Adrenal gland (tissue), 12 donors: ENCODE measurements around the gene KPNA1. TPM values are rescaled to one million over a fixed set of nuclear protein-coding genes. Genes with fewer than 3 reads are reported as not detected.

Experiments used
- DNase-seq, 7 donors: peaks; one replicate each; pipeline ENCODE4 v3.0.0-alpha.2; 2019 to 2020
- H3K27ac ChIP-seq, 5 donors: fragments of 200-600 bp; sonication (generic) in 4 of 5; 1 replicate in 3 of 5; 2 replicates in 2 of 5; pipeline versions ENCODE4 v1.5.1 to v1.8.0; 2016 to 2020; ENCODE audit warnings: mild to moderate bottlenecking in 1 of 5
- H3K27me3 ChIP-seq: fragments of 200-600 bp; 2 replicates; pipeline ENCODE4 v1.8.0; 2021
- H3K36me3 ChIP-seq, 2 donors: fragments of 200-600 bp; replicated peaks in 1 of 2; 1 replicate in 1 of 2; 2 replicates in 1 of 2; pipeline versions ENCODE4 v1.5.1 to v1.8.0; 2018 to 2022
- H3K4me1 ChIP-seq, 2 donors: fragments of 200-600 bp; replicated peaks in 1 of 2; 1 replicate in 1 of 2; 2 replicates in 1 of 2; pipeline versions ENCODE4 v1.5.1 to v1.8.0; 2018 to 2021
- H3K4me3 ChIP-seq, 4 donors: fragments of 200-600 bp; sonication (generic) in 3 of 4; one replicate each; pipeline ENCODE4 v1.5.1; 2016 to 2018
- H3K9me3 ChIP-seq, 3 donors: fragments of 200-600 bp; sonication (generic) in 1 of 3; replicated peaks in 1 of 3; 1 replicate in 2 of 3; 2 replicates in 1 of 3; pipeline versions ENCODE4 v1.5.1 to v1.8.0; 2016 to 2021
- POLR2A ChIP-seq, 2 donors: fragments of 450-650 bp; IDR thresholded peaks; one replicate each; pipeline ENCODE4 v1.6.1; 2017; ENCODE audit warnings: antibody characterized with exemption in 2 of 2, mild to moderate bottlenecking in 2 of 2, moderate library complexity in 1 of 2
- WGBS, 4 donors: extraction: QIAGEN DNeasy Blood & Tissue Kit in 2 of 4; methylation state at CpG; one replicate each; pipeline versions ENCODE4 v1.1.5 to v1.1.7; 2013 to 2017; 5-methylcytosine and 5-hydroxymethylcytosine counted together
- intact Hi-C, 2 donors: fragments of 100-400 bp; cut with DNase I; formaldehyde crosslinking; loops; one replicate each; pipeline versions ENCODE4 v1.14.1 to v1.15.0; 2022 to 2023
- polyA plus RNA-seq, 3 donors: library from polyadenylated mRNA; stranded (reverse); fragments of 200-250 nt in 2 of 3; fragments of 350-450 nt in 1 of 3; fragmentation: Illumina TruSeq in 1 of 3; extraction: RNeasy Lipid Tissue Mini Kit (QIAGEN cat#74804) in 1 of 3; gene quantifications; one replicate each; pipeline ENCODE4 v1.2.3, GENCODE V29; 2013 to 2014
- total RNA-seq, 9 donors: library from RNA; depleted of rRNA in 4 of 9; stranded (reverse); fragments of >200 nt in 4 of 9; fragments of 120-200 nt in 1 of 9; fragmentation: NEBNext Ultra II Directional in 1 of 9; extraction: Animal tissue kit (Norgen Biotek cat#: 25700) in 1 of 9; gene quantifications; one replicate each; pipeline versions ENCODE4 v1.1.0 to v1.2.4, GENCODE V29; 2013 to 2023
- TF ChIP-seq, protein P1 (sequence below), 6 experiments: fragments of 450-650 bp in 4 of 6; fragments of 200-600 bp in 2 of 6; sonication (generic) in 1 of 6; IDR thresholded peaks; 1 replicate in 5 of 6; 2 replicates in 1 of 6; pipeline versions ENCODE4 v1.5.1 to v1.8.0; 2016 to 2021; ENCODE audit warnings: antibody characterized with exemption in 6 of 6, mild to moderate bottlenecking in 2 of 6, moderate library complexity in 1 of 6
- donor health status: healthy with polysubstance abuse.
- donor health status: Bipolar disorder and iron deficiency.
- donor health status: DM: yes; HTN: yes; CAD: no.
- donor health status: DM: no; HTN: no; CAD: no.
- donor health status: DM: no; HTN: no; CAD: no.
- donor health status: DM: yes; HTN: yes; CAD: no.

The KPNA1 gene
- total and polyA plus RNA-seq, 12 donors: 12.1 to 164 (median 44.0) TPM

- TF ChIP-seq POLR2A (IDR thresholded peaks at IDR 0.05): no peak
- TF ChIP-seq, protein P1, sequence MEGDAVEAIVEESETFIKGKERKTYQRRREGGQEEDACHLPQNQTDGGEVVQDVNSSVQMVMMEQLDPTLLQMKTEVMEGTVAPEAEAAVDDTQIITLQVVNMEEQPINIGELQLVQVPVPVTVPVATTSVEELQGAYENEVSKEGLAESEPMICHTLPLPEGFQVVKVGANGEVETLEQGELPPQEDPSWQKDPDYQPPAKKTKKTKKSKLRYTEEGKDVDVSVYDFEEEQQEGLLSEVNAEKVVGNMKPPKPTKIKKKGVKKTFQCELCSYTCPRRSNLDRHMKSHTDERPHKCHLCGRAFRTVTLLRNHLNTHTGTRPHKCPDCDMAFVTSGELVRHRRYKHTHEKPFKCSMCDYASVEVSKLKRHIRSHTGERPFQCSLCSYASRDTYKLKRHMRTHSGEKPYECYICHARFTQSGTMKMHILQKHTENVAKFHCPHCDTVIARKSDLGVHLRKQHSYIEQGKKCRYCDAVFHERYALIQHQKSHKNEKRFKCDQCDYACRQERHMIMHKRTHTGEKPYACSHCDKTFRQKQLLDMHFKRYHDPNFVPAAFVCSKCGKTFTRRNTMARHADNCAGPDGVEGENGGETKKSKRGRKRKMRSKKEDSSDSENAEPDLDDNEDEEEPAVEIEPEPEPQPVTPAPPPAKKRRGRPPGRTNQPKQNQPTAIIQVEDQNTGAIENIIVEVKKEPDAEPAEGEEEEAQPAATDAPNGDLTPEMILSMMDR (IDR thresholded peaks at IDR 0.05): no peak
- peak in 6 of 7 donors; percentile 39 to 68 (median 50) for DNase-seq
- 18 to 26% (median 21%) methylated on average over 9 to 10 of the region's 10 CpGs for WGBS, 4 donors
- Histone ChIP-seq H3K9me3 (no peaks in the 10 kb centered on the region), H3K36me3 (peaks cover 0 to 15% of the 10 kb centered on the region in 2 donors), H3K27ac (peak overlapping the region; percentile 66 to 98 (median 80)), H3K4me3 (peak overlapping the region; percentile 36 to 93 (median 81)), H3K27me3 (no peaks in the 10 kb centered on the region), H3K4me1 (peaks cover 14 to 33% of the 10 kb centered on the region in 2 donors)
- intact Hi-C loops: no loop called here
Measured at GRCh38 chr3:122415104-122415744, 99.5 kb downstream of the KPNA1 start.

- no peak for DNase-seq
- Histone ChIP-seq H3K27ac (no peak overlapping the region), H3K36me3 (peaks cover 0 to 23% of the 10 kb centered on the region in 2 donors), H3K4me3 (no peak overlapping the region), H3K9me3 (no peaks in the 10 kb centered on the region), H3K27me3 (no peaks in the 10 kb centered on the region), H3K4me1 (peaks cover 14 to 36% of the 10 kb centered on the region in 2 donors)
- no peak for TF ChIP-seq POLR2A (IDR thresholded peaks at IDR 0.05)
- TF ChIP-seq, protein P1 (IDR thresholded peaks at IDR 0.05): no peak
- intact Hi-C loops: no loop called here
- WGBS, 4 donors: 88 to 92% (median 91%) methylated on average over 3 of the region's 3 CpGs
Measured at GRCh38 chr3:122414391-122414790, 100.3 kb downstream of the KPNA1 start.

GRCh38 chr3:122410639-122411038 is 104.1 kb downstream of the KPNA1 start:
- peaks cover 6 to 24% of the 10 kb centered on the region in 2 donors for H3K4me1 ChIP-seq
- no peaks in the 10 kb centered on the region for H3K9me3 ChIP-seq
- intact Hi-C loops: no loop called here
- no peak overlapping the region for H3K27ac ChIP-seq
- DNase-seq: no peak
- 87 to 92% (median 91%) methylated on average over 6 of the region's 6 CpGs for WGBS, 4 donors
- peaks cover 0 to 59% of the 10 kb centered on the region in 2 donors for H3K36me3 ChIP-seq
- no peak overlapping the region for H3K4me3 ChIP-seq
- TF ChIP-seq, protein P1 (IDR thresholded peaks at IDR 0.05): no peak
- TF ChIP-seq POLR2A (IDR thresholded peaks at IDR 0.05): no peak
- no peaks in the 10 kb centered on the region for H3K27me3 ChIP-seq

- H3K36me3 ChIP-seq: peaks cover 0 to 64% of the 10 kb centered on the region in 2 donors
- no peak for DNase-seq
- H3K27ac ChIP-seq: no peak overlapping the region
- TF ChIP-seq, protein P1 (IDR thresholded peaks at IDR 0.05): no peak
- TF ChIP-seq POLR2A (IDR thresholded peaks at IDR 0.05): no peak
- 92 to 98% (median 95%) methylated on average over 4 of the region's 4 CpGs for WGBS, 4 donors
- no peak overlapping the region for H3K4me3 ChIP-seq
- H3K4me1 ChIP-seq: peaks cover 3 to 21% of the 10 kb centered on the region in 2 donors
- no peaks in the 10 kb centered on the region for H3K27me3 ChIP-seq
- H3K9me3 ChIP-seq: no peaks in the 10 kb centered on the region
- intact Hi-C loops: no loop called here
Measured at GRCh38 chr3:122410111-122410510, 104.6 kb downstream of the KPNA1 start.
